Measurements from ENCODE around the gene ZNF500. TPM values are rescaled to one million over a fixed set of nuclear protein-coding genes. Genes with fewer than 3 reads are reported as not detected.

Gene ZNF500
- total RNA-seq, 1 donor from 2014 or later = 13.1 TPM

GRCh38 chr16:4776141-4776705 lies 9.3 kb upstream of the ZNF500 start:
- H3K4me3 Mint-ChIP-seq (ENCODE audit: unreplicated experiment) = no peak overlapping the region

GRCh38 chr16:4775005-4775404 lies 8.0 kb upstream of the ZNF500 start:
- H3K27ac Mint-ChIP-seq (ENCODE audit: unreplicated experiment) = no peak overlapping the region
- H3K36me3 Mint-ChIP-seq (ENCODE audit: low read depth) = no peaks in the 10 kb centered on the region
- no peaks in the 10 kb centered on the region for H3K9me3 Mint-ChIP-seq (ENCODE audit: low read depth)
- no peak overlapping the region for H3K4me3 Mint-ChIP-seq (ENCODE audit: unreplicated experiment)
- DNase-seq (ENCODE audit: low spot score) = no peak
- H3K4me1 Mint-ChIP-seq (ENCODE audit: low read depth) = no peaks in the 10 kb centered on the region
- H3K27me3 Mint-ChIP-seq (ENCODE audit: low read depth) = no peaks in the 10 kb centered on the region
- no peak for TF ChIP-seq CTCF (IDR thresholded peaks at IDR 0.05)

More at GRCh38 chr16:4776141-4776705, 9.3 kb upstream of the ZNF500 start:
- Mint-ChIP-seq H3K36me3 (ENCODE audit: low read depth) (no peaks in the 10 kb centered on the region), H3K27ac (ENCODE audit: unreplicated experiment) (no peak overlapping the region), H3K4me1 (ENCODE audit: low read depth) (no peaks in the 10 kb centered on the region), H3K9me3 (ENCODE audit: low read depth) (no peaks in the 10 kb centered on the region), H3K27me3 (ENCODE audit: low read depth) (no peaks in the 10 kb centered on the region)
- DNase-seq (ENCODE audit: low spot score) = no peak
- TF ChIP-seq CTCF (IDR thresholded peaks at IDR 0.05) = no peak

- H3K9me3 Mint-ChIP-seq (ENCODE audit: low read depth) = no peaks in the 10 kb centered on the region
- no peak for TF ChIP-seq CTCF (IDR thresholded peaks at IDR 0.05)
- H3K4me3 Mint-ChIP-seq (ENCODE audit: unreplicated experiment) = no peak overlapping the region
- no peaks in the 10 kb centered on the region for H3K36me3 Mint-ChIP-seq (ENCODE audit: low read depth)
- H3K4me1 Mint-ChIP-seq (ENCODE audit: low read depth) = peaks cover 18% of the 10 kb centered on the region
- no peaks in the 10 kb centered on the region for H3K27me3 Mint-ChIP-seq (ENCODE audit: low read depth)
- no peak for DNase-seq (ENCODE audit: low spot score)
- H3K27ac Mint-ChIP-seq (ENCODE audit: unreplicated experiment) = no peak overlapping the region
Observed at GRCh38 chr16:4772351-4772750, 5.4 kb upstream of the ZNF500 start.

- no peak overlapping the region for H3K4me3 Mint-ChIP-seq (ENCODE audit: unreplicated experiment)
- TF ChIP-seq CTCF (IDR thresholded peaks at IDR 0.05) = no peak
- H3K27ac Mint-ChIP-seq (ENCODE audit: unreplicated experiment) = no peak overlapping the region
- DNase-seq (ENCODE audit: low spot score) = no peak
- H3K4me1 Mint-ChIP-seq (ENCODE audit: low read depth) = peaks cover 21% of the 10 kb centered on the region
- H3K9me3 Mint-ChIP-seq (ENCODE audit: low read depth) = no peaks in the 10 kb centered on the region
- no peaks in the 10 kb centered on the region for H3K27me3 Mint-ChIP-seq (ENCODE audit: low read depth)
- H3K36me3 Mint-ChIP-seq (ENCODE audit: low read depth) = no peaks in the 10 kb centered on the region
Observed at GRCh38 chr16:4771646-4772045, 4.7 kb upstream of the ZNF500 start.

GRCh38 chr16:4769306-4769638 lies 2.3 kb upstream of the ZNF500 start:
- Mint-ChIP-seq H3K4me1 (ENCODE audit: low read depth) (peaks cover 29% of the 10 kb centered on the region), H3K27ac (ENCODE audit: unreplicated experiment) (peak overlapping the region; percentile 53), H3K36me3 (ENCODE audit: low read depth) (no peaks in the 10 kb centered on the region), H3K27me3 (ENCODE audit: low read depth) (no peaks in the 10 kb centered on the region), H3K9me3 (ENCODE audit: low read depth) (no peaks in the 10 kb centered on the region), H3K4me3 (ENCODE audit: unreplicated experiment) (peak overlapping the region; percentile 82)
- no peak for TF ChIP-seq CTCF (IDR thresholded peaks at IDR 0.05)
- DNase-seq (ENCODE audit: low spot score) = no peak
